GM18873 (cell line): ENCODE results near the gene MYMK.

Experiments used
- ATAC-seq: cut with Tn5 transposase; IDR thresholded peaks from one replicate; pipeline ENCODE4 v1.9.1; 2021; ENCODE audit warnings: mild to moderate bottlenecking, moderate library complexity, moderate number of reproducible peaks; ENCODE audit not compliant: unreplicated experiment, low FRiP score

Gene MYMK

GRCh38 chr9:133489253-133490190 lies 35.2 kb downstream of the MYMK start:
- ATAC-seq: no peak

- ATAC-seq: no peak
Measured at GRCh38 chr9:133488686-133489252, 36.0 kb downstream of the MYMK start.

- no peak for ATAC-seq
Measured at GRCh38 chr9:133487331-133487725, 37.4 kb downstream of the MYMK start.

- ATAC-seq: no peak
Measured at GRCh38 chr9:133485531-133486260, 39.1 kb downstream of the MYMK start.

GRCh38 chr9:133484671-133485437 lies 39.9 kb downstream of the MYMK start:
- no peak for ATAC-seq

GRCh38 chr9:133483611-133484010 lies 41.1 kb downstream of the MYMK start:
- ATAC-seq: no peak

- ATAC-seq: peak; percentile 78
Measured at GRCh38 chr9:133478851-133479711, 45.7 kb downstream of the MYMK start, which contains the start of gene SLC2A6. TSS of gene SLC2A6 (minus strand) at chr9:133479099. CDS start at chr9:133479059, 40 bp downstream.

GRCh38 chr9:133477992-133478850 lies 46.5 kb downstream of the MYMK start:
- peak; percentile 35 for ATAC-seq

- no peak for ATAC-seq
Measured at GRCh38 chr9:133477461-133477860, 47.3 kb downstream of the MYMK start.

- no peak for ATAC-seq
Measured at GRCh38 chr9:133476941-133477340, 47.8 kb downstream of the MYMK start.

GRCh38 chr9:133476036-133476931 lies 48.5 kb downstream of the MYMK start:
- no peak for ATAC-seq

GRCh38 chr9:133475292-133476012 lies 49.3 kb downstream of the MYMK start:
- ATAC-seq: no peak

GRCh38 chr9:133474853-133475252 lies 49.9 kb downstream of the MYMK start:
- ATAC-seq: no peak

GRCh38 chr9:133474215-133474614 lies 50.5 kb downstream of the MYMK start:
- ATAC-seq: no peak

- ATAC-seq: no peak
Measured at GRCh38 chr9:133473743-133474142, 51.0 kb downstream of the MYMK start.

- ATAC-seq: no peak
Measured at GRCh38 chr9:133472753-133473378, 51.9 kb downstream of the MYMK start.
